Stimulated activated CD8-positive, alpha-beta memory T cell treated with anti-CD3 and anti-CD28 coated beads, Interleukin-12 subunit alpha, Interleukin-12 subunit beta, amount 100 ng/mL, for 1 hour (primary cell): Measurements from ENCODE around the gene EFCAB11.

Source experiments
- DNase-seq: peaks from one replicate; pipeline ENCODE4 v3.0.0-alpha.2; 2020; ENCODE audit warnings: low read depth

The EFCAB11 gene

DNA sequence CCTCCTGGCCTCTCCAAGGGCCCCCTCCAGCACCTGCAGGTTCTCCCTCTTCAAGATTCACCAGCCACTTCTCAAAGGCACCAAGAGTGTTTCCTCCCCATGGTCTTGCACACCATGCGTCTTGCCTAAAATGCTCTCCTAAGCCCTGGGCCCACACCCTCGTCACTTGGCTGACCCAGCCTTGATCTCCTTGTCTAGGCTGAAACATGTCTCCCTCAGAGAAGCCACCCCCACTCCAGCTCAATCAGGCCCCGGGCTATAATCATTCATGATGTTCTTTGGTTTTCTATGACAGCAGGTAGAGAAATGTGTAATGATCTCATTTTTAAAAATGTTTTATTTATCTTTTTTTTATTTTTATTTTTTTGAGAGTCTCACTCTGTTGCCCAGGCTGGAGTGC lies 88.1 kb downstream of the EFCAB11 start:
- DNase-seq, result no peak

DNA sequence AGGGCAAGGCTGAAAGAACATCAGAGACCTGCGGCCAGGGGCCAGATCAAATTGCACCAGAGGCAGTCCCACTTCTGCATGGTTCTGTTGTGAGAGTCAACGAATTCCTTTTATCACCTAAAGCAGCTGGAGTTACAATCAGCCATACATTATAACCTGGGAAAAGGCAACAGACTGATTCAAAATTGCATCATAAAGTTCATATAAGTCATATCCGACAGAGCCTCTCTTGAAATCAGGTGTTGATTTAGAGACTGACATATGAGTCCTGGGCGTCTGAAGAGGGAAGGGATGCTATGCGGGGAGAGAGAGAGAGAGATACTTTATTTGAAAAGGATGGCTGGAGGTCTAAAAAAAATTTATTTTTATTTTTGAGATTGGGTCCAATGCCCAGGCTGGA lies 89.4 kb downstream of the EFCAB11 start:
- no peak for DNase-seq

DNA sequence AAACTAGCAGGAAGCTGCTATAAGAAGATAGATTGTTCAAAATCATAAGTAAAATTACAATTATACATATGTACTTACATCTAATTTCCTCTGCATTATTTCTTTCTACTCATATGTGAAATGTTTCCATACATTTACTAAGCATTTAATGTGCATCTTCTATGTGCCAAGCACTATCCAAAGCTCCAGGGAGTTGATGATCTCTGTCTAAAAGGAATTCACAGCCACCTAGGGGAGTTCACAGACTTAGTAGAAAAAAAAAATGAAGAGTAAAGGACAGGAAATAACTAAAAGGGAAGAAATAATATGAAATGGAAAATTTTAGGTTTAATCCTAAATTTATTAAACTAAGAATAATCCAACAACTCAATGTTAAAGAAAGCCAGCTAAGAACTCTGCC lies 91.7 kb downstream of the EFCAB11 start:
- DNase-seq, result no peak

DNA sequence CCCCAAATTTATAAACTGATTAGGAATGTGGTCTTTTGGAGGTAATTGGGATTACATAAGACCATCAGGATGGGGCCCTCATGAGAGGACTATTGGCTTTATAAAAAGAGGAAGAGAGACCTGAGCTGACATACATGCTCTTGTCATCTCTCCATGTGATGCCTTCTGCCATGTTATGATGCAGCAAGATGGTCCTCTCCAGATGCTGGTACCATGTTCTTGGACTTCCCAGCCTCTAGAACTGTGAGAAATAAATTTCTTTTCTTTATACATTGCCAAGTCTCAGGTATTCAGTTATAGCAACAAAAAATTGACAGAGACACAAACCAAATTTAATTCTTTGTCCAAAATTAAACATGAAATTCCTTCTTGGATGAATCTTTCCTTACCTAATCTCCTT lies 92.9 kb downstream of the EFCAB11 start:
- DNase-seq, result no peak

DNA sequence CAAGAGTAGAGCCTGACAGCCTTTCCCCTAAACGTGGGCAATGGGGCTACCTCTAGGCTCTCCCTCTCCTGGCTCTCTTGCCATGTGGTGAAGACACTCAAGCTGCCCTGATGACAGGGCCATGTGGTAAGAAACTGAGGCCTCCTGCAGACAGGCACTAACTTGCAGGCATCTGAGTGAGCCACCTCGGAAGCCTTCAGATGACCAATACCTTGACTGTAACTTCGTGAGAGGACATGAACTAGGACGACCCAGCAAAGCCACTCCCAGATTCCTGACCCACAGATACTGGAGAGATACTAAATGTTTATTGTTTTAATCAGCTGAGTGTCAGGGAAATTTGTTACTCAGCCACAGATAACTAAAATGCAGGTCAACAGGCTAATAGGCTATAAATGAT lies 96.4 kb downstream of the EFCAB11 start:
- DNase-seq, result no peak

DNA sequence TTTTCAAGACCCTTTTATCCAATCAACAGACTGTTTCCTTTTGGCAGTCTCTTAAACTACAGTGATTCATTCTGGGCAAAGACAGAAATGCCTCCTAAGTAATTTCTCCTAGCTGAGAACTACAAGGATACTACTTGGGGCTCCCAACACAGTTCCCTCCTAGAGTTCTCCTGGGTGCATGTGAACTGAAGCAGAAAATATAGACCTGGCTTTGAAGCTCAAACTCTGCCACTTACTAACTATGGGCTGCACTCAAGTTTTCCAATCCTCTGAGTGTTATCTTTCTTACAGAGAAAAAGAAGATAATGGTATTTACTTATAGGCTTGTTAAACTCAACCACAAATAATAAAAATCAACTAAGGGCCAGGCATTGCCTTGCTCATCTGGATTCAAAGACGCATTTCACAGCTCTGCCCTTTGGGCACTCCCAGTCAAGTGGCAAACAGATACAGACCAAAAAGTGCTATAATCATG lies 97.6 kb downstream of the EFCAB11 start:
- no peak for DNase-seq

DNA sequence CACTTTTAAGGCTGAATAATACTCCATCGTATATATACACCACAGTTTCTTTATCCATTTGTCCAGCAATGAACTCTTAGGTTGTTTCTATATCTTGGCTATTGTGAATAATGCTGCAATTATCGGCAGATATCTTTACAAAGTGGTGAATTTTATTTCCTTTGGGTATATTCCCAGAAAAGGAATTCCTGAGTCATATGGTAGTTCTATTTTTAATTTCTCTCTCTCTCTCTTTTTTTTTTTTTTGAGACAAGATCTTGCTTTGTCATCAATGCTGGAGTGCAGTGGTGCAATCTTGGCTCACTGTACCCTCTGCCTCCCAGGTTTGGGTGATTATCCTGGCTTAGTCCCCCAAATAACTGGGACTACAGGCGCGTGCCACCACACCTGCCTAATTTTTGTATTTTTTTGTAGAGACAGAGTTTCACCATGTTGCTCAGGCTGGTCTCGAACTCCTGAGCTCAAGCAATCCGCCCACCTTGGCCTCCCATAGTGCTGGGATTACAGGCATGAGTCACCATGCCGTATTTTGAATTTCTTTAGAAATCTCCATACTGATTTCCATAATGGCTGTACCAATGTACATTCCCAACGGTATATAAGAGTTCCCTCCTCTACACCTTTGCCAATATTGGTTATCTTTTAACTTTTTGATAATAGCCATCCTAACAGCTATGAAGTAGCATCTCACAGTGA lies 98.4 kb downstream of the EFCAB11 start:
- no peak for DNase-seq

DNA sequence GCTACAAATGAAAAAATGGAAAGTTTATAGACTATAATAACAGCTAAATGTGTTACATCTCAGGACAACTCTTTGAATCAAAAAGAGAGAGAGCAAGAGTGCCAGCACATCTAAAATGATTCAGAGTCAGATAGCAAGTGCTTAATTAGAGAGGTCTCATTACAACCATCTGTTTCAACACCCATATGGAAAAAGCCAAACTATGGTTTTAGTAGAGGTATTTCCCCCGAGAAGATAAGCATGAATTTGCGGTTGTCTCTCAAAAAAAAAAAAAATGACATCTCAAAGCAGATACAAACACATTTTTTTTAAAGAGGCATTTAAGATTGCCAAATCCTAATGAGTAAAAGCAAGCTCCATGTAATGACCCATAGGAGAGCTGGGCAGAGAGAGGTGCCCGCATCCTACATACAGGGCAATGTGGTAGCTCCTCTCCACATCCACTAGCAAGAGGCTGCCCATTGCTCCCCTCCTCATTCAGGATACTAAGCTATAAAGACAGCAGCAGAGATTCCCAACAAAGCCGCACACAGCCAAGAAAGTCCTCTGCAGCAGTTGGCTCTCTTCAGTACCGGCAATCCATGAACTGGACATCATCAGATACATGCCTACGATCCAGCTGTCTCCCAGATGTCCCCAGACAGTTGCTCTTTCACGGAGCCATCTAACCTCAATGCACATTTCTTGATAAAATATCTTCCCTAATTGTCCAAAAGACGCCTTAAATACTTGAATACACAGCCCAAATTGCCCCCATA lies 100.4 kb downstream of the EFCAB11 start:
- no peak for DNase-seq

DNA sequence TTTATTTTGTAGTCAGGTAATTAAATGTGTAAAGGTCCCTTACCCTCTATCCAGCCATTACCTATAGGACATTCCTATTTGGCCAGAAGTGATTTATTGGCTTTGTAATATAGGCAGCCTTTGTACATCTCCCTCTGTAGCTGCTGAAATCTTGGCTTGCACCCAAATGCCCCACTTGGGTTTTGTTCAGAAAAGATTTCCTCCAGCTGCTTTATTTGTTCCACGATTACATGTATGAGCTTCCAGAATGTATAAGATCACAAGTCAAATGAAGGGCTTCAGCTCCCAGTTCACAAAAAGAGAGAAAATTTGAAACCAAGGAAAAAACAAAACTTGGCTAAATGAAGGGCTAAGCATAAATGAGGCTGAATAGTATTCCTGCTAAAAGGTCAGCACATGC lies 103.4 kb downstream of the EFCAB11 start:
- no peak for DNase-seq

DNA sequence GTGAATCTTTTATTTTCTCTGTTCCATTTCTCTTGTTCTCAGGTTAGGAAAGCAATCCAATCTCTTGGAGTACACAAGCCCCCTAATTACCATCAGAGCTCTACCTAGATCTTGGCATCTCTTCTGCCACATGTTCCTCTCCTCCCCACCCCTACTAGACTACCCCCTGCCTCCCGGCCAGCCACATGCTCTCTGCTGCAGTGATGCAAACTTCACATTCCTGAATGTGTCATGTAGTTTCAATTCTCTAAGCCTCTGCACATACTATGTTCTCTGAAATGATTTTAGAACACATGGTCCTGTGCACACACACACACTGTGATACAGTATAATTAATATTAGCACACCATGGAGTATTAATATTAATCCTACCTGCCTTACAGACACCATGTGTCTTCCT lies 104.6 kb downstream of the EFCAB11 start:
- DNase-seq, result no peak

DNA sequence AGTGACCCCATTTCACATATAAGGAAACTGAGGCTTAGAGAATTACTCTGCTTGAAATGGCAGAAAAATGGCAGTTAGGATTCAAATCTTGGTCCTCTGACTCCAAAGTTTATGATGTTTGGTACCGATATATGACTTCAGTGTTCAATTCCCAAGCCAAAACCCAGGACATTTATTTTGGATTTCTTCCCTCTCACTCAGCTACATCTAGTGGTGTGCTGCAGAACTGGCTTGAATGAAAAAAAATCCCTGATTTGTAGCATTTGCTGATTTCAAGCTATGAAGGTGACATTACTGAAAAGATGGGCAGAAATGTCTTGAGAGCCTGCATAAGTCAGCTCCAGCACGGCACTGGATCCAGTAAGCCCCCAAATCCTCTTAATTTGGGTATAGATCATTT lies 106.4 kb downstream of the EFCAB11 start:
- DNase-seq, result no peak

DNA sequence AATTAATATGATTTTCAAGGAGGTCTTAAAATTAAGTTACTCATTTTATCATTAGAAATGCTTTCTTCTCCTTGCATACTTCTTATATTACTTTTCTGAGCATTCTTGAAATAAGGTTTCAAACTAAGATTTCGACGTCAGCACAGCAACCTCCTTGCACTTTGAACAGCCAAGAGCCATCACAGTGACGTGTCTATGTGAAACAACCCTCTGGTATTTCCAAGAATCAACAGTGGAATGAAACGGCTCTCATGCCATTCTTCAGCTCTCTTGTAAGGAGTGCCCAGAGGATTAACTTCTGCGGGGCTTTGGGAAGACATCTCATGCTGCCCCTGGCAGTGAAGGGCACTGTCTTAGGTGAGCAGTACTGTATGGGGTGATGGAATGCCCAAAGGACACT lies 109.2 kb downstream of the EFCAB11 start:
- DNase-seq, result no peak

DNA sequence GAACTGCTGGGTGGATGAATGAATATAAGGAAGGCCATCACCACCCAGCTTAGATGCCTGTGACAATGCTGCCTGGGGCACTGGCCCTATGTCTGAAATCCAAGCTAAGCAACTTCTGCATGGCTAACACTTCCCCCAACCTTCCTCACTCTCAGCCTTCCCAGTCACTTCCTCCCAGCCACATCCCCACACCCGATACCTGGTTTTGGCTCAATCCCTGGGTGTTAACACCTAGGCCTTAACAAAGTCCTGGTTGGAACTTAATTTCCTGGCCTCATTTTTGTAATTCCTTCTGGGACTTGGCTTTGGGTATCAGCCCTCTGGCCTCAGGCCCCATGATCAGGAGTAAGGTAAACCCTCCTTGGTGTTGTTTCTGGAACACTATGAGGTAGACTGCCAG lies 110.0 kb downstream of the EFCAB11 start:
- DNase-seq, result no peak

DNA sequence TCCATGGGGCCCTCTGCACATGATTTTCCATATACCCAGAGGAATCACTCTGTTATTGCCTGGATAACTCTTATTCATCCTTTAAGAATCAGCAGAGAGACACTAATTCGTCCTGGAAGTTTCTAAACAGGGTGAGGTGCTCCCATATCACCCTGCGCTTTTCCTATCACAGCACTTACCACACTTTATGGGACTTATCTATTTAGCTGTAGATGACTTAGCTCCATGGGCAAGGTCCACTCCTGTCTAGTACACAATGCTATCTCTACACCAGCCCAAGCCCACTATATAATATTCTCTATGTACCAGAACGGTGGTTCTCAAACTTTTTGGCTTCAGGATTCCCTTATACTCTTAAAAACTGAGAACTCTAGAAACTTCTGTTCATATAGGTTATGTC lies 111.7 kb downstream of the EFCAB11 start:
- DNase-seq, result no peak

DNA sequence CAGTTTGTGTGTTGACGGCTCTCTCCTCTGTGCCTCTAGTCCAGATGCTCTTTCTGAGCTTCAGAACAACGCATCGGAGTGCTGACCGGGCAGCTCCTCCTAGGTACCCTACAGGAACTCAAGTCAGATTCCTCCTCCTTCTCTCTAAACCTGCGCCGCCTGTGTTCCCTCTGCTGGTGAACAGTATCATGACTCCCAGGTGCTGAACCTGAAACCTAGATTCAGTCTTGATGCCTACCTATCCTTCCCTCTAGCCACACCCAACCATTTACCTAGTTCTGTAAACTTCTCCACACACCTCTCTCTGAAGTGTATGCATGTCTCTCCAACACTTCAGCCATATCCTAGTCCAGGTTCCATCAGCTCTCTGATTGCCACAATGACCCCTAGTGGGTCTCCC lies 112.7 kb downstream of the EFCAB11 start:
- no peak for DNase-seq

DNA sequence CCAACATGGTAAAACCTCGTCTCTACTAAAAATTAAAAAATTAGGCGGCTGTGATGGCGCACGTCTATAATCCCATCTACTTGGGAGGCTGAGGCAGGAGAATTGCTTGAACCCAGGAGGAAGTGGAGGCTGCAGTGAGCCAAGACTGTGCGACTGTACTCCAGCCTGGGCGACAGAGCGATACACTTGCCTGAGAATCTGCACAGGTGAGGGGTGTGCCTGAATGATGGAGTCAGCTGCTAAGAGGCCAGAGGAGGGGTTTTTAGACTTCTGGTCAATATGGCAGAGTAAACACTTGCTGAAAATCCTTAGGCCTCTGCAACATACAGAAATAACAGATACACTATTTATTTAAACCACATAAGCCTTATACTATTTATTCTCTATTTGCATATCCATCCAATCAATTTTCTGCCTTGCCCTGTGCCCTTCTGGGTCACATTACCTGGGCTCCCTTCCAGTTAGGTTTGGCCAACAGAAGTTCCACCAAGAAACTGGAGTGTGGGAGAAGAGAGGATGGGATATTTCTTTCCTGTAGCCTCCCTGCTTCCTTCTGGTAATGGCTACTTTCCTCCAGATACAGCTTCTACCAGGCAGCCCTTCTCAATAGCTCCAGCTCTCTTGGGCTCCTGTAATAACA lies 117.6 kb downstream of the EFCAB11 start:
- no peak for DNase-seq

DNA sequence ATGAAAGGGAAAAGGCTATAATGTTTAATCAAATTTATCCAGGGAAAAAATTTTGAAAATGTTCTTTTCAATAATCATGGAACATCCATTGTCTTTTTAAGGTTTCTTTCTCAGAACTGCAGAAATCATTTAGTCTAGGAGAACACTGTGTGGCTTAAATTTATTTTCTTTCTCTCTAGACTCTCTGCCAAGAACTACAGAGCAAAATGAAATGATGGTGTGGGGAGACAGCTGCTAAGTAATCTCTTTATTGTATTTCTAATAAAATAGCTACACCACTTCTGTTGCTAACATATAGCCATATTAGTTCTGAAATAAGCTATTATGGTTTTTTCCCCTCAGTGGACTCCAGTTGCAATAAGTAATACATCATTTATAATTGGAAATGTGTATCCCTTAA lies 120.9 kb downstream of the EFCAB11 start:
- DNase-seq, result no peak

DNA sequence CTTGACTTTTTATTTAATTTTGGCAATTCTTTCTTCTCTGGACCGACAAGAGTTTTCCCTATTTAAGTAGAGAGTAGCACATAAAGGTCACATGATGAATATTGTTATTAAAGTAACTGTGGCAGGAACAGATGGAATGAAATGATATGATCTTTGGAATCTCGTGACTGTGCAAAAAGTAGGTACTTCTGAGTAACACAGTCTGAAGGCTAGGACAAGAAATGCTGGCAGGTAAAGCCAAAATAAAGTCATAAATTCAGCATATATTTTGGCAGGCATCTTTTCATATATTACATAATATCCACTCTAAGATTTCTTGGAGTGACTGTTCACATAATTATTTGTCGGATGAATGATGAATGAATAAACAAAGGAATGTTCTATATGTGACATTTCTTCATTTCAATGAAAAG lies 121.4 kb downstream of the EFCAB11 start:
- DNase-seq, result no peak

DNA sequence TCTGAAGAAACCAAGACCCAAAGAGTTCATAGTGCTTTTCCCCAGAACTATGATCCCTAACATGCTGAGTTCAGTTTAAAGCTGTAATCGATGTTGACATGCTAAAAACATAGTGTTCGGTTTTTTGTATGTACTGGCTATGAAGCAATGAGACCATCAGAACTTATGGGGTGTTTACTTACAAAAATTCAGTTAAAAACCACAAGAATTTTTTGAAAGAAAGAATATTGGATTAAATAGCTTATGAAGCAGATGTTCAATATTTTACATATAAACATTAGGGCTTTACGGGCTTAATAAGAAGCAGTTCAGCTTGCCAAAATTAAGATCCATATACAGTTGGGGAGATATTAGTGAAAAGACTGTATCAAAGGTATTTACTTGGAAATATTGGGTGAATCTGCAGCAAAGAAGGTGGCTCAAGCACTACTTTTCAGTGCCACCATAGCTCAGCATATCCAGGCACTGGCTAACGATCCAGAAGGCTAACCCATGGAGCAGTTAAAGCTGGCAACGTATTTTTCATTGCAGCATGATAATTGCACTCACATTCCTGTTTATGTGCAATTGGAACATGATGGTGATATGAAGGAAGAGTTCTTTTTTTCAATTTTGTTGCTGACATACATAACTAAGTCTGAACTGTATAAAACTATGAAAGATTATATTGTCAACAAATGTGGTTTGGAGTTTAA lies 125.9 kb downstream of the EFCAB11 start:
- no peak for DNase-seq

DNA sequence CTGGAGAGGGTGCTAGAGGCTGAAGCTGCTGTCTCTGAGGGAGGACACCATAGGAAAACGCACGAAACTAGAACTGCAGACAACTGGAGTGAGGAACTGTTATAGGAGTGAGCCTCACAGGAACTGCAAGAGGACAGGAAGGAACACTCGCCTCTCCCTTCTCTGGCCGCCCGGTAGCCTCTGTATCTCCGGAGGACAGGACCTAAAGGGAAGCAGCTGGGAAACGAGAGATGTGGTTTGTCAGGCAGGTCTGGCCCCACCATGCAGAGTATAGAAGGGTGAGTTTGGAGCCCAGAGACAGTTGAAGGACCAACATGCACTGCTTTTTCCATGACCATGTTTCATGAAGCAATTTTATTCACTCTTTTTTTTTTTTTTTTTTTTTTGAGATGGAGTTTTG lies 127.3 kb downstream of the EFCAB11 start:
- no peak for DNase-seq

DNA sequence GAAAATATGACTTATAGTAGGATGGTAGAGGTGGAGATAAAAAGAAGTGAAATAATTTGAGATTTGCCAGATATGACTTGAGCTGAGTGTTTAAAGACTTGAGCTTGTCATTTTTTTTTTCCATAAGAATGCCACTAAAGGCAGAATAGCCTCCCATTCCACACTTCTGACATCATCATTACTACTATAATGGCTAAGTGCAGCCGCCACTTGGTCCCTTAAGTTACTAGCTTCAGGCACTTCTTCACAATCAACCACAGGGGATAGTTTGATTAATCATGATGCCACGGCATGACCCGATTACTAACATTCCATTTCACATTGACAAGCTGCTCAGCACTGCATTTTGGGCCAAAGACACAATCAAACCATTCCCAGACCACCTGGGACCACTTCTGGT lies 127.9 kb downstream of the EFCAB11 start:
- DNase-seq, result no peak

DNA sequence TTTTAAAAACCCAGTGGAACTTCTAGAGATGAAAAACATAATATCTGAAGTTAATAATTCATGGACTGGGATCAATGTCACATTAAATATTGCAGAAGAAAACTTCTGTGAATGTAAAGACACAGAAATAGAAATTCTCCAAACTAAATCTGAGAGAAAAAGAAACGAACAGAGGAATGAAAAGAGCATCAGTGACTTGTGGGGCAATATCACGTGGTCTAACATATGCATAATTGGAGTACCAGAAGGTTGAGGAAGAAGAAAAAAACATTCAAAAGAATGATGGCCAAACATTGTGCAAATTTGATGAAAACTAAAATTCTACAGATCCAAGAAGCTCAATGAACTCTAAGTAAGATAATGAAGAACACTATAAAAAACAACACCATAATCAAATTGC lies 130.8 kb downstream of the EFCAB11 start:
- DNase-seq, result no peak

DNA sequence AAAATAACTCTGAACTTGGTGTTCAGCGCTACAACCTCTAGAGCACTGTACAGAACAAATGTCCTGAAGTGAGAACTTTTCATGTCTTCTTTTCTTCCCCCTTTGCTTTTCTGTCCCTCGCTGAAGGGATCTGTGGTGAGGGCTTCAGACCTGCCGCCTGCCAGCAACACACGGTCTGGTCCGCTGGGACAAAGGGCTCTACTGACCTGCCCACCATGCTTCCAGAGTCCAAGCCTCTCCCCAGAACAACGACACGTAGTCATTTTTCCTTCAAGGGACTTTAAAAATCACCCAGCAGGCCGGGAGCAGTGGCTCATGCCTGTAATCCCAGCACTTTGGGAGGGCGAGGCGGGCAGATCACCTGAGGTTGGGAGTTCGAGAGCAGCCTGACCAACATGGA lies 140.4 kb downstream of the EFCAB11 start:
- DNase-seq, result no peak
